Keratinocyte (primary cell): ENCODE data around the gene TMPRSS6. TPM values are rescaled to one million over a fixed set of nuclear protein-coding genes. Genes with fewer than 3 reads are reported as not detected.

Experiments used
- DNase-seq: peaks from one replicate; pipeline ENCODE4 v3.0.0-alpha.2; 2011; ENCODE audit warnings: low read depth, missing footprints, low spot score
- FAIRE-seq: peaks from 2 replicates; lab custom pipeline; 2011; peaks lifted over from hg19 to GRCh38; lab: Jason Lieb, UNC
- H2AFZ ChIP-seq: 2 replicates; pipeline ENCODE4 v1.6.0; 2012; ENCODE audit warnings: low read length, control low read depth, inconsistent platforms; ENCODE audit not compliant: control insufficient read depth
- H3K27ac ChIP-seq: 2 replicates; pipeline ENCODE4 v1.5.1; 2011; ENCODE audit warnings: low read length; ENCODE audit not compliant: control insufficient read depth, insufficient read depth
- H3K27me3 ChIP-seq: 3 replicates; pipeline ENCODE4 v1.6.0; 2011; ENCODE audit warnings: low read length; ENCODE audit not compliant: control insufficient read depth, insufficient read depth; ENCODE audit errors: extremely low read depth
- H3K36me3 ChIP-seq, 2 experiments: 2 replicates in 1 of 2; 3 replicates in 1 of 2; pipeline ENCODE4 v1.5.1; 2011; ENCODE audit warnings: low read length in 2 of 2, mild to moderate bottlenecking in 1 of 2; ENCODE audit not compliant: control insufficient read depth in 2 of 2, insufficient read depth in 2 of 2; ENCODE audit errors: extremely low read depth in 1 of 2
- H3K4me1 ChIP-seq: 3 replicates; pipeline ENCODE4 v1.5.1; 2011; ENCODE audit warnings: low read length; ENCODE audit not compliant: control insufficient read depth, insufficient read depth; ENCODE audit errors: extremely low read depth
- H3K4me2 ChIP-seq: 3 replicates; pipeline ENCODE4 v1.6.0; 2011; ENCODE audit warnings: low read depth, low read length; ENCODE audit not compliant: control insufficient read depth, insufficient read depth; ENCODE audit errors: extremely low read depth
- H3K4me3 ChIP-seq, 3 experiments: fragments of 200-600 bp in 1 of 3; sonication (generic) in 1 of 3; 2 replicates in 2 of 3; 3 replicates in 1 of 3; pipeline ENCODE4 v1.5.1; 2011 to 2016; ENCODE audit warnings: low read length in 3 of 3, mild to moderate bottlenecking in 3 of 3, control low read depth in 2 of 3, inconsistent platforms in 1 of 3, low read depth in 1 of 3, mixed read lengths in 1 of 3, mixed run types in 1 of 3, moderate library complexity in 1 of 3; ENCODE audit not compliant: control insufficient read depth in 2 of 3, insufficient read depth in 2 of 3; ENCODE audit errors: extremely low read depth in 1 of 3
- H3K79me2 ChIP-seq: 2 replicates; pipeline ENCODE4 v1.6.0; 2012; ENCODE audit warnings: low read length; ENCODE audit not compliant: control insufficient read depth, insufficient read depth
- H3K9ac ChIP-seq: 3 replicates; pipeline ENCODE4 v1.6.0; 2011; ENCODE audit warnings: low read length; ENCODE audit not compliant: control insufficient read depth, insufficient read depth; ENCODE audit errors: extremely low read depth
- H3K9me1 ChIP-seq: 3 replicates; pipeline ENCODE4 v1.6.0; 2011; ENCODE audit warnings: low read length; ENCODE audit not compliant: control insufficient read depth, insufficient read depth; ENCODE audit errors: extremely low read depth
- H3K9me3 ChIP-seq: 2 replicates; pipeline ENCODE4 v1.5.1; 2012; ENCODE audit warnings: low read depth, low read length; ENCODE audit not compliant: control insufficient read depth
- H4K20me1 ChIP-seq: 3 replicates; pipeline ENCODE4 v1.6.0; 2011; ENCODE audit warnings: low read length; ENCODE audit not compliant: control insufficient read depth, insufficient read depth; ENCODE audit errors: extremely low read depth
- EZH2 ChIP-seq: IDR thresholded peaks from one replicate; pipeline ENCODE4 v1.6.1; 2012; ENCODE audit warnings: inconsistent platforms, mild to moderate bottlenecking, low read length, moderate library complexity
- dilution Hi-C: fragments of 300-500 bp; cut with MboI; formaldehyde crosslinking; loops from one replicate; pipeline ENCODE4 v1.7.0; 2020; ENCODE audit warnings: low sequenced_read_pairs; ENCODE audit not compliant: extremely low pct_ligation_motif_present
- polyA plus RNA-seq, 5 experiments: library from polyadenylated mRNA; depleted of rRNA in 3 of 5; stranded (reverse) in 3 of 5; stranded (forward) in 1 of 5; unstranded in 1 of 5; fragments of >200 nt; gene quantifications; 1 replicate in 1 of 5; 2 replicates in 3 of 5; 3 replicates in 1 of 5; pipeline versions ENCODE4 v1.2.1 to v1.2.3, GENCODE V29; 2011 to 2012; ENCODE audit warnings: missing spikeins in 2 of 5, low read depth in 1 of 5, low replicate concordance in 1 of 5
- TF ChIP-seq, protein P1 (sequence below), 3 experiments: IDR thresholded peaks in 1 of 3; conservative IDR thresholded peaks in 1 of 3; optimal IDR thresholded peaks in 1 of 3; 2 replicates in 2 of 3; 3 replicates in 1 of 3; pipeline versions ENCODE3 to v1.5.1; 2011; ENCODE audit warnings: low read length in 3 of 3, mild to moderate bottlenecking in 3 of 3, moderate library complexity in 2 of 3, control low read depth in 1 of 3, inconsistent platforms in 1 of 3; ENCODE audit not compliant: insufficient read depth in 2 of 3; ENCODE audit errors: extremely low read depth in 1 of 3

The TMPRSS6 gene
- polyA plus RNA-seq, 1 donor (not counting 4 experiments of a cell fraction or from before 2014, with no cell fraction given): not detected

DNA sequence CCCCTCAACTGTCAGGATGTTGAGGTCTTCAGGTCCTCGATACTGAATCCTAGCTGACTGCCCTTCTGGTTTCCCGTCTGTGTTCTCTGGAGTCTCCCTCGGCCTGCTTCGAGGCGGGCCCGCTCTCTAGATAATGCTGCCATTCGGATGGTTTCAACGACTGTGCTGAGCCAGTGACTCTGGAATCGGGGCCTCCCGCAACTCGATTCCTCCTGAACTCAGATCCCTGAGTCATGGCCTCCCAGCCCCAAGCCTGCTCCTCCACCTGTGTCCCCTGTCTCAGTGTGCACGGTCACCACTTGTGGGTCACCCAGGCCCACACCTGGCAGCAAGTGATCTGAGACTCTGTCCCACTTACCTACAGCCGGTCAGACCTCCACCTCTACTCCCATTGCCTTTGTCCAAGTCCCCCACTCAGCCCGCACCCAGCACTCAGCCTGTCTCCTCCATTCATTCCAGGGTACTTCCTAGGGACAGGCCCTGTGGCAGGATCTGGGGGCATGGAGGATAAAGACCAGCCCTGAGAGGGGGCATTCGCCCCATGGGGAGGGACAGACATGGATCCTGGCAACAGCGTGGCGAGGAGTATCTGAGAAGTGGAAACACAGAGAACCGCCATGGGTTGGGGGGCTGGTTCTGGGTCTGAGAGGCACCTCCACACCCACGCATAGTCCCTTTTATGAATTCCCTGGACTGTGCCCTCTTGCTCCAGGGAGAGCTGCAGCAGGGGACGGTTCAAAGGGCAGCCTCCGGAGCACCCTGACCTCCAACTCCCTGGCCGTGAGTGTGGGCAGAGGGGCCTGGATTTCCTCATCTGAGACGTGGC is 75.7 kb downstream of the TMPRSS6 start:
- Histone ChIP-seq H3K4me3 (no peak overlapping the region), H3K4me1 (peaks cover 19% of the 10 kb centered on the region), H3K27me3 (no peaks in the 10 kb centered on the region), H3K9ac (no peak overlapping the region), H3K36me3 (peaks cover 0 to 2% of the 10 kb centered on the region in 2 experiments), H3K9me3 (no peaks in the 10 kb centered on the region), H2AFZ (no peak overlapping the region), H3K4me2 (no peak overlapping the region), H3K9me1 (no peaks in the 10 kb centered on the region), H4K20me1 (no peaks in the 10 kb centered on the region), H3K27ac (peak overlapping the region; percentile 65), H3K79me2 (no peaks in the 10 kb centered on the region)
- dilution Hi-C loops: no loop called here
- no peak for TF ChIP-seq EZH2
- TF ChIP-seq, protein P1, sequence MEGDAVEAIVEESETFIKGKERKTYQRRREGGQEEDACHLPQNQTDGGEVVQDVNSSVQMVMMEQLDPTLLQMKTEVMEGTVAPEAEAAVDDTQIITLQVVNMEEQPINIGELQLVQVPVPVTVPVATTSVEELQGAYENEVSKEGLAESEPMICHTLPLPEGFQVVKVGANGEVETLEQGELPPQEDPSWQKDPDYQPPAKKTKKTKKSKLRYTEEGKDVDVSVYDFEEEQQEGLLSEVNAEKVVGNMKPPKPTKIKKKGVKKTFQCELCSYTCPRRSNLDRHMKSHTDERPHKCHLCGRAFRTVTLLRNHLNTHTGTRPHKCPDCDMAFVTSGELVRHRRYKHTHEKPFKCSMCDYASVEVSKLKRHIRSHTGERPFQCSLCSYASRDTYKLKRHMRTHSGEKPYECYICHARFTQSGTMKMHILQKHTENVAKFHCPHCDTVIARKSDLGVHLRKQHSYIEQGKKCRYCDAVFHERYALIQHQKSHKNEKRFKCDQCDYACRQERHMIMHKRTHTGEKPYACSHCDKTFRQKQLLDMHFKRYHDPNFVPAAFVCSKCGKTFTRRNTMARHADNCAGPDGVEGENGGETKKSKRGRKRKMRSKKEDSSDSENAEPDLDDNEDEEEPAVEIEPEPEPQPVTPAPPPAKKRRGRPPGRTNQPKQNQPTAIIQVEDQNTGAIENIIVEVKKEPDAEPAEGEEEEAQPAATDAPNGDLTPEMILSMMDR (optimal IDR thresholded peaks at IDR 0.05 in 1 of 3, IDR thresholded peaks at IDR 0.05 in 1 of 3, conservative IDR thresholded peaks at IDR 0.05 in 1 of 3; ENCODE audit: extremely low read depth in 1 of 3, insufficient read depth in 2 of 3, low read length in 3 of 3): no peak
- FAIRE-seq (peak; percentile 46), DNase-seq (no peak)

DNA sequence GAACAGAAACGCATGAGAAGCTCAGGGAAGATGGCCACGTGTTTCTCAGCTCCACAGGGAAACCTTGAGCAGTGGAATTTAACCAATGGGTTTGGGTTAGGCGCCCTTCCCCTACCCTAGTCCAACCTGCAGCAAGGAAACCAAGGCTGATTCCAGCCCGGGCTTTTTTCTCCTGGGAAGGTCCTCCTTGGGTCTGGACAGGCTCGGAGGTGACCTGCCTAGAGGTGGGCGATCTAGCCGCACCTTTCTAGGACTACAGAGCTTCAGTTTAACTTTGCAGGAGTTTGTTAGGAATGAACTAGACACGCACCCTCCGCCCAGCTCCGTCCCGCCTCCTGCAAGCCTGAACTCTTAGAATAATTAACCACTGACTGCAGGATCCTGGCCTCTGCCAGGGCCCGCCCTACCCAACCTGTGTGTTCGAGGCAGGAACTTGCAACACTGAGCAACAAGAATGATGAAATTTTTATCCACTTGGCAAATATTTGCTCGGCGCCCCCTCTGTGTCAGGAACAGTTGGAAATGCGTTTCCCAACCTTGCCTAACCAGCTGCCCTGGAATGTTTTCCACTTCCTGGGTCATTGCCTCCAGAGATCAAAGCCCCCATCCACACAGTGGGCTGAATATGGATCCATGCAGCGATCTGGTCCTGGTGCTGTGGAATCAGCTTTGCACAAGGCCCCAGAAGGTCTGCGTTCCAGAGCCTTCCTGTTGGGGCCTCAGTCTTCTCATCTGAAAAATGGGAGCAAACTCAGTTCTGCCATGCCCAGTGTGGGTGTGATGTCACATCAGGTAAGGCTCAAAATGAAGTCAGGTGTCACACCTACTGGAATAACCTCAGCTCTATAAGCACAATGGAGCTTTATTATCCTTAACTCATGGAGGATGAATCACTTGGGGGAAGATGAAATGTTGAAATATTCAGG is 76.7 kb downstream of the TMPRSS6 start:
- peak overlapping the region; percentile 61 for H3K9ac ChIP-seq
- H3K36me3 ChIP-seq: peaks cover 1 to 4% of the 10 kb centered on the region in 2 experiments
- FAIRE-seq (peak; percentile 88), DNase-seq (peak; percentile 55)
- H3K4me2 ChIP-seq: peak overlapping the region; percentile 82
- no peaks in the 10 kb centered on the region for H3K9me1 ChIP-seq
- H3K79me2 ChIP-seq: no peaks in the 10 kb centered on the region
- peak overlapping the region in 2 of 3 experiments; percentile 31 to 57 for H3K4me3 ChIP-seq
- H3K27ac ChIP-seq: peak overlapping the region; percentile 65
- no peak for TF ChIP-seq EZH2
- TF ChIP-seq, protein P1 (optimal IDR thresholded peaks at IDR 0.05 in 1 of 3, IDR thresholded peaks at IDR 0.05 in 1 of 3, conservative IDR thresholded peaks at IDR 0.05 in 1 of 3; ENCODE audit: extremely low read depth in 1 of 3, insufficient read depth in 2 of 3, low read length in 3 of 3): no peak
- peak overlapping the region; percentile 36 for H2AFZ ChIP-seq
- no peaks in the 10 kb centered on the region for H3K9me3 ChIP-seq
- H3K4me1 ChIP-seq: peaks cover 19% of the 10 kb centered on the region
- H4K20me1 ChIP-seq: no peaks in the 10 kb centered on the region
- no peaks in the 10 kb centered on the region for H3K27me3 ChIP-seq
- dilution Hi-C loops: no loop called here
